ENCODE data around the gene SGPL1.

GRCh38 chr10:70909326-70909935 is 93.7 kb downstream of the SGPL1 start:
- TF ChIP-seq CTCF (IDR thresholded peaks at IDR 0.05) = no peak
- no peak for TF ChIP-seq EP300 (IDR thresholded peaks at IDR 0.05)
- no peak for TF ChIP-seq POLR2A (IDR thresholded peaks at IDR 0.05; ENCODE audit: low read depth)
- no peak for TF ChIP-seq POLR2AphosphoS5 (IDR thresholded peaks at IDR 0.05)

All from esophagus muscularis mucosa (tissue), 4 donors.